HEK293 (cell line): Measurements from ENCODE around the gene CADM1.

Source experiments
- CTCF ChIP-seq: fragments of 450-650 bp; formaldehyde crosslinking; IDR thresholded peaks from 2 replicates; pipeline ENCODE4 v1.5.1; 2016; ENCODE audit warnings: missing biosample characterization, missing genetic modification characterization
- RBAK ChIP-seq: fragments of 450-650 bp; formaldehyde crosslinking; IDR thresholded peaks from 2 replicates; pipeline ENCODE4 v1.5.1; 2016; ENCODE audit warnings: missing biosample characterization, missing genetic modification characterization
- ZNF10 ChIP-seq: fragments of 450-650 bp; formaldehyde crosslinking; IDR thresholded peaks from 2 replicates; pipeline ENCODE4 v1.5.1; 2017; ENCODE audit warnings: missing biosample characterization, missing genetic modification characterization

- TF ChIP-seq CTCF (no peak), ZNF10 (no peak), RBAK (tag by site-specific recombination) (no peak)
These were observed 378.1 kb downstream of the CADM1 start for GRCh38 chr11:115126092-115126491.
